HG03159 (cell line): ENCODE results near the gene VSIG2.

Experiments
- ATAC-seq: cut with Tn5 transposase; IDR thresholded peaks from one replicate; pipeline ENCODE4 v1.9.1; 2021; ENCODE audit warnings: mild to moderate bottlenecking, moderate library complexity; ENCODE audit not compliant: unreplicated experiment

The VSIG2 gene

GRCh38 chr11:124725719-124726105 lies 26.3 kb downstream of the VSIG2 start:
- ATAC-seq = no peak

GRCh38 chr11:124724979-124725718 lies 26.9 kb downstream of the VSIG2 start:
- peak; percentile 98 for ATAC-seq

- ATAC-seq = no peak
Measured at GRCh38 chr11:124722176-124722575, 29.9 kb downstream of the VSIG2 start.

- ATAC-seq = no peak
Measured at GRCh38 chr11:124719534-124719933, 32.5 kb downstream of the VSIG2 start.

GRCh38 chr11:124718801-124719200 lies 33.3 kb downstream of the VSIG2 start:
- no peak for ATAC-seq

- ATAC-seq = no peak
Measured at GRCh38 chr11:124717786-124718651, 34.0 kb downstream of the VSIG2 start.

- ATAC-seq = no peak
Measured at GRCh38 chr11:124717421-124717785, 34.7 kb downstream of the VSIG2 start.

GRCh38 chr11:124716591-124716990 lies 35.5 kb downstream of the VSIG2 start:
- no peak for ATAC-seq

- ATAC-seq = no peak
Measured at GRCh38 chr11:124712392-124712791, 39.7 kb downstream of the VSIG2 start.

GRCh38 chr11:124707829-124708228 lies 44.2 kb downstream of the VSIG2 start:
- ATAC-seq = no peak

GRCh38 chr11:124700028-124700427 lies 52.0 kb downstream of the VSIG2 start:
- no peak for ATAC-seq

GRCh38 chr11:124699547-124699946 lies 52.5 kb downstream of the VSIG2 start:
- no peak for ATAC-seq
